OCI-LY1 (cell line): ENCODE measurements around the gene TMC5.

Source experiments
- H2AFZ ChIP-seq: fragments of 200-600 bp; sonication (generic), shearing (Covaris generic); 2 replicates; pipeline ENCODE4 v1.6.0; 2014; ENCODE audit warnings: antibody characterized with exemption, mild to moderate bottlenecking, low read length
- H3F3A ChIP-seq: fragments of 200-600 bp; sonication (generic), shearing (Covaris generic); 2 replicates; pipeline ENCODE4 v1.6.0; 2014; ENCODE audit warnings: mild to moderate bottlenecking, antibody characterized with exemption, low read length, moderate library complexity; ENCODE audit not compliant: insufficient read depth
- H3K27ac ChIP-seq: fragments of 200-600 bp; sonication (generic); 2 replicates; pipeline ENCODE4 v1.5.1; 2014; ENCODE audit warnings: low read length, mixed run types, mild to moderate bottlenecking, low read depth; ENCODE audit not compliant: poor library complexity, severe bottlenecking
- H3K27me3 ChIP-seq: fragments of 200-600 bp; sonication (generic); 2 replicates; pipeline ENCODE4 v1.6.0; 2014; ENCODE audit warnings: antibody characterized with exemption, mild to moderate bottlenecking, low read length, moderate library complexity; ENCODE audit not compliant: insufficient read depth
- H3K36me3 ChIP-seq: fragments of 200-600 bp; sonication (generic); 2 replicates; pipeline ENCODE4 v1.6.1; 2014; ENCODE audit warnings: mild to moderate bottlenecking, antibody characterized with exemption, low read length, moderate library complexity, mixed read lengths; ENCODE audit not compliant: insufficient read depth
- H3K4me1 ChIP-seq: fragments of 200-600 bp; sonication (generic); 2 replicates; pipeline ENCODE4 v1.5.1; 2014; ENCODE audit warnings: mild to moderate bottlenecking, low read length, moderate library complexity; ENCODE audit not compliant: insufficient read depth, severe bottlenecking
- H3K4me2 ChIP-seq: fragments of 200-600 bp; sonication (generic), shearing (Covaris generic); 2 replicates; pipeline ENCODE4 v1.6.1; 2014; ENCODE audit warnings: low read length
- H3K4me3 ChIP-seq: fragments of 200-600 bp; sonication (generic); 2 replicates; pipeline ENCODE4 v1.5.1; 2014; ENCODE audit warnings: low read length, low read depth, mild to moderate bottlenecking, mixed read lengths; ENCODE audit not compliant: poor library complexity, severe bottlenecking
- H3K79me2 ChIP-seq: fragments of 200-600 bp; shearing (Covaris generic); 2 replicates; pipeline ENCODE4 v1.6.1; 2016; ENCODE audit warnings: mixed run types, low read length, mixed read lengths; ENCODE audit not compliant: insufficient read depth
- H3K9ac ChIP-seq: fragments of 200-600 bp; sonication (generic), shearing (Covaris generic); 2 replicates; pipeline ENCODE4 v1.6.1; 2014; ENCODE audit warnings: mild to moderate bottlenecking, low read length, mixed read lengths
- H3K9me2 ChIP-seq: fragments of 200-600 bp; sonication (generic), shearing (Covaris generic); 2 replicates; pipeline ENCODE4 v1.6.1; 2014; ENCODE audit warnings: low read depth, mild to moderate bottlenecking, low read length, mixed read lengths
- H3K9me3 ChIP-seq: fragments of 200-600 bp; shearing (Covaris generic); 2 replicates; pipeline ENCODE4 v1.6.1; 2014; ENCODE audit warnings: low read length, mixed read lengths
- H4K20me1 ChIP-seq: fragments of 200-600 bp; sonication (generic), shearing (Covaris generic); 2 replicates; pipeline ENCODE4 v1.6.0; 2016; ENCODE audit warnings: mild to moderate bottlenecking, low read length; ENCODE audit not compliant: insufficient read depth
- EZH2 ChIP-seq: fragments of 200-600 bp; sonication (generic), shearing (Covaris generic); IDR thresholded peaks from 2 replicates; pipeline ENCODE4 v1.8.0; 2017; ENCODE audit warnings: borderline replicate concordance, mixed run types, mild to moderate bottlenecking, antibody characterized with exemption, low read length, moderate library complexity, mixed read lengths
- TF ChIP-seq, protein P1 (sequence below): fragments of 200-600 bp; sonication (generic), shearing (Covaris generic); IDR thresholded peaks from 2 replicates; pipeline ENCODE4 v1.5.1; 2017; ENCODE audit warnings: mild to moderate bottlenecking, antibody characterized with exemption, low read length, moderate library complexity, mixed read lengths

The TMC5 gene

DNA sequence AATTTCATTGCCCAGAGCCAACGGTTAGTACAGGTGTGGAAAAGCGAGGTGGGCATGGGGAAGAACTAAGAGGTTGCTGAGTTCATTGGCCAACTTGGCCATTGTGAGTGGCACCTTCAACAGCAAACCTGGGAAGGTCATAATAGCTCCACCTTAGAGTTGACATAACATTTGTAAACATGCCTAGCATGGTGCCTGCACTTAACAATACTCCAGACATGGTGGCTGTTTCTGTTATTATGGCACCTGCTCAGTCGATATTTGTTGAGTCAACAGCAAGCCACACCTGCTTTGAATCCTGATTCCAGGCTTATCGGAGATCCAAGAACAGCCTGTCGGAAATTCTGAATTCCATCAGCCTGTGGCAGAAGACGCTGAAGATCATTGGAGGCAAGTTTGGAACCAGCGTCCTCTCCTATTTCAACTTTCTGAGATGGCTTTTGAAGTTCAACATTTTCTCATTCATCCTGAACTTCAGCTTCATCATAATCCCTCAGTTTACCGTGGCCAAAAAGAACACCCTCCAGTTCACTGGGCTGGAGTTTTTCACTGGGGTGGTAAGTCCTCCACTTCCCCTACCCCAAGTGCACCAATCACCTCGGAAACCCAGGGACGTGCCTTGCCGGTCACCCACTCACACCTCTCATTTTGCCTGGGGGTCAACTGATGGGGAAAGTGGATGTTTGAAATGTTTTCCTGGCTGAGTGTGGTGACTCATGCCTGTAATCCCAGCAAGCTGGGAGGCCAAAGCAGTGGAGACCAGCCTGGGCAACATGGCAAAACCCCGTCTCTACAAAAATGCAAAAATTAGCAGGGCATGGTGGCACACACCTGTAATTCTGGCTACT is 46.0 kb downstream of the TMC5 start:
- H3F3A ChIP-seq, result no peaks in the 10 kb centered on the region
- TF ChIP-seq, protein P1, sequence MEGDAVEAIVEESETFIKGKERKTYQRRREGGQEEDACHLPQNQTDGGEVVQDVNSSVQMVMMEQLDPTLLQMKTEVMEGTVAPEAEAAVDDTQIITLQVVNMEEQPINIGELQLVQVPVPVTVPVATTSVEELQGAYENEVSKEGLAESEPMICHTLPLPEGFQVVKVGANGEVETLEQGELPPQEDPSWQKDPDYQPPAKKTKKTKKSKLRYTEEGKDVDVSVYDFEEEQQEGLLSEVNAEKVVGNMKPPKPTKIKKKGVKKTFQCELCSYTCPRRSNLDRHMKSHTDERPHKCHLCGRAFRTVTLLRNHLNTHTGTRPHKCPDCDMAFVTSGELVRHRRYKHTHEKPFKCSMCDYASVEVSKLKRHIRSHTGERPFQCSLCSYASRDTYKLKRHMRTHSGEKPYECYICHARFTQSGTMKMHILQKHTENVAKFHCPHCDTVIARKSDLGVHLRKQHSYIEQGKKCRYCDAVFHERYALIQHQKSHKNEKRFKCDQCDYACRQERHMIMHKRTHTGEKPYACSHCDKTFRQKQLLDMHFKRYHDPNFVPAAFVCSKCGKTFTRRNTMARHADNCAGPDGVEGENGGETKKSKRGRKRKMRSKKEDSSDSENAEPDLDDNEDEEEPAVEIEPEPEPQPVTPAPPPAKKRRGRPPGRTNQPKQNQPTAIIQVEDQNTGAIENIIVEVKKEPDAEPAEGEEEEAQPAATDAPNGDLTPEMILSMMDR, result no peak
- TF ChIP-seq EZH2, result no peak
- no peaks in the 10 kb centered on the region for H3K36me3 ChIP-seq
- H3K4me1 ChIP-seq, result no peaks in the 10 kb centered on the region
- H3K79me2 ChIP-seq, result no peaks in the 10 kb centered on the region
- no peak overlapping the region for H3K4me3 ChIP-seq
- no peaks in the 10 kb centered on the region for H3K27me3 ChIP-seq
- H3K9me3 ChIP-seq, result no peaks in the 10 kb centered on the region
- H3K27ac ChIP-seq, result no peak overlapping the region
- no peak overlapping the region for H3K4me2 ChIP-seq
- no peaks in the 10 kb centered on the region for H3K9me2 ChIP-seq
- H4K20me1 ChIP-seq, result no peaks in the 10 kb centered on the region
- no peak overlapping the region for H2AFZ ChIP-seq
- H3K9ac ChIP-seq, result no peak overlapping the region

DNA sequence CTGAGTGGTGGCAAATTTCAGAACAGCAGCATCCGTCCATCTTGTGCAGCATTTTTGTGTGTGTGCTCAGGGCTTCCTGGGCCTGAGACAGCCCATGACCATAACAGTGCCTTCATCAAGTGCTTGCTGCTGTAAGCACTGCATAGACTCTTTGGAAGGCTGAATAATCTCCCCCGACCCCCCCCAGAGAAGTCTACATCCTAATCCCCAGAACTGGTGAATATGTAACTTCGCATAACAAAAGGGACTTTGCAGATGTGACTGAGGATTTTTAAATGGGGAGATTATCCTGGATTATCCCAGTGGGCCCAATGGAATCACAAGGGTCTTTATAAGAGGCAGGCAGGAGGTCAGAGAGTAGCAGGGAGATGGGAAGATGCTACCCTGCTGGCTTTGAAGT is 50.6 kb downstream of the TMC5 start:
- Histone ChIP-seq H3K4me1 (no peaks in the 10 kb centered on the region), H3K9ac (no peak overlapping the region), H3K4me2 (no peak overlapping the region), H3K9me3 (no peaks in the 10 kb centered on the region), H3K36me3 (no peaks in the 10 kb centered on the region), H3K27ac (no peak overlapping the region), H3K27me3 (no peaks in the 10 kb centered on the region), H3F3A (no peaks in the 10 kb centered on the region), H3K9me2 (no peaks in the 10 kb centered on the region), H4K20me1 (no peaks in the 10 kb centered on the region), H2AFZ (no peak overlapping the region), H3K79me2 (no peaks in the 10 kb centered on the region), H3K4me3 (no peak overlapping the region)
- TF ChIP-seq, protein P1, result no peak
- no peak for TF ChIP-seq EZH2

DNA sequence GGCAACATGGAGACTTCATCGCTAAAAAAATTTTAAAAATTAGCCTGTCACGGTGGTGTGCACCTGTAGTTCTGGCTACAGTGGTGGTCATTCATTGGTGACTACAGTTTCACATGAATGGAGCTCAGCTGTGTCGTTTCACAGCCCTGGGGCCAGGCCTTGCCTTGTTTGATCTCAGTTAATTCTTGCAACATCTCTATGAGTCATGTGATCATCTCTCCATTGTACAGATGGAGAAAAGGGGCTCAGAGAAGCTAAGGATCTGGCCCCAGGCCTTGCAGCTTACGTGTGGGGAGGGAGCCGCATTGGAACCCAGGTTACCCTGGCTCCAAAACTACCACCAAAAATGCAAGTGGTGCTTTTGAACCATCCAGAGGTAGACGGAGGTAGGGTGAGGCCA is 54.8 kb downstream of the TMC5 start:
- Histone ChIP-seq H3K27ac (no peak overlapping the region), H3F3A (no peaks in the 10 kb centered on the region), H3K4me1 (no peaks in the 10 kb centered on the region), H4K20me1 (no peaks in the 10 kb centered on the region), H3K36me3 (no peaks in the 10 kb centered on the region), H3K9me3 (no peaks in the 10 kb centered on the region), H3K4me2 (no peak overlapping the region), H2AFZ (no peak overlapping the region), H3K79me2 (no peaks in the 10 kb centered on the region), H3K4me3 (no peak overlapping the region), H3K9me2 (no peaks in the 10 kb centered on the region), H3K27me3 (0 out of 2 replicates have a peak, but pooled peaks cover 3% of the 10 kb centered on the region), H3K9ac (no peak overlapping the region)
- no peak for TF ChIP-seq EZH2
- TF ChIP-seq, protein P1, result no peak
